Occipital lobe (tissue), 2 donors: Measurements from ENCODE around the gene IFT172. TPM values are rescaled to one million over a fixed set of nuclear protein-coding genes. Genes with fewer than 3 reads are reported as not detected.
"Not testable (repeated sequence)": the region's sequence is repeated elsewhere in the genome, so short reads cannot be mapped to it uniquely, and the experiment has no call there.

Source experiments
- DNase-seq: peaks from one replicate; lab custom pipeline; 2025; lab: John Stamatoyannopoulos, UW
- total RNA-seq: library from RNA; depleted of rRNA; stranded (reverse); fragments of >200 nt; gene quantifications from one replicate; pipeline ENCODE4 v1.2.3, GENCODE V29; 2014

The IFT172 gene
- total RNA-seq: 28.5 TPM

- peak; percentile 94 for DNase-seq
These were observed at the start of gene IFT172 for GRCh38 chr2:27489498-27490397. Gene IFT172, minus strand, starts transcription at chr2:27489743. Its CDS starts 90 bp downstream, at chr2:27489653.

- not testable (repeated sequence) for DNase-seq
These were observed 49.4 kb upstream of the IFT172 start for GRCh38 chr2:27538839-27539450.

- no peak for DNase-seq
These were observed 47.7 kb upstream of the IFT172 start for GRCh38 chr2:27537287-27537686.

- DNase-seq: no peak
These were observed 42.4 kb upstream of the IFT172 start for GRCh38 chr2:27531983-27532382.

GRCh38 chr2:27527182-27527581 lies 37.6 kb upstream of the IFT172 start:
- no peak for DNase-seq

- no peak for DNase-seq
These were observed 32.9 kb upstream of the IFT172 start for GRCh38 chr2:27522400-27522945.

GRCh38 chr2:27520316-27520715 lies 30.8 kb upstream of the IFT172 start:
- no peak for DNase-seq

- no peak for DNase-seq
These were observed 29.2 kb upstream of the IFT172 start for GRCh38 chr2:27518782-27519113.

GRCh38 chr2:27518113-27518781 lies 28.7 kb upstream of the IFT172 start:
- no peak for DNase-seq

- DNase-seq: no peak
These were observed 19.8 kb upstream of the IFT172 start for GRCh38 chr2:27509326-27509725.

- no peak for DNase-seq
These were observed 17.8 kb upstream of the IFT172 start for GRCh38 chr2:27507293-27507692.

- DNase-seq: no peak
These were observed 17.0 kb upstream of the IFT172 start for GRCh38 chr2:27506587-27506986.

- no peak for DNase-seq
These were observed 12.6 kb upstream of the IFT172 start for GRCh38 chr2:27502142-27502541.

- no peak for DNase-seq
These were observed 11.5 kb upstream of the IFT172 start for GRCh38 chr2:27501042-27501441.

- no peak for DNase-seq
These were observed 9.4 kb upstream of the IFT172 start for GRCh38 chr2:27498975-27499374.

GRCh38 chr2:27497288-27497627 lies 7.7 kb upstream of the IFT172 start:
- DNase-seq: no peak

GRCh38 chr2:27496357-27497287 lies 7.1 kb upstream of the IFT172 start, which contains the start of gene GCKR:
Gene GCKR, plus strand, starts transcription at chr2:27496839. Its CDS starts 66 bp downstream, at chr2:27496905.
- no peak for DNase-seq

GRCh38 chr2:27495840-27496356 lies 6.4 kb upstream of the IFT172 start:
- DNase-seq: no peak

- peak; percentile 12 for DNase-seq
These were observed 5.5 kb upstream of the IFT172 start, which contains the start of gene FNDC4 for GRCh38 chr2:27494944-27495554. Gene FNDC4, minus strand, starts transcription at chr2:27495200. Its CDS starts 521 bp downstream, at chr2:27494679.

GRCh38 chr2:27494284-27494943 lies 4.9 kb upstream of the IFT172 start:
- no peak for DNase-seq
